ENCODE results near the gene CYS1.
"Not testable (repeated sequence)": the region's sequence is repeated elsewhere in the genome, so short reads cannot be mapped to it uniquely, and the experiment has no call there.

CYS1 gene

DNA sequence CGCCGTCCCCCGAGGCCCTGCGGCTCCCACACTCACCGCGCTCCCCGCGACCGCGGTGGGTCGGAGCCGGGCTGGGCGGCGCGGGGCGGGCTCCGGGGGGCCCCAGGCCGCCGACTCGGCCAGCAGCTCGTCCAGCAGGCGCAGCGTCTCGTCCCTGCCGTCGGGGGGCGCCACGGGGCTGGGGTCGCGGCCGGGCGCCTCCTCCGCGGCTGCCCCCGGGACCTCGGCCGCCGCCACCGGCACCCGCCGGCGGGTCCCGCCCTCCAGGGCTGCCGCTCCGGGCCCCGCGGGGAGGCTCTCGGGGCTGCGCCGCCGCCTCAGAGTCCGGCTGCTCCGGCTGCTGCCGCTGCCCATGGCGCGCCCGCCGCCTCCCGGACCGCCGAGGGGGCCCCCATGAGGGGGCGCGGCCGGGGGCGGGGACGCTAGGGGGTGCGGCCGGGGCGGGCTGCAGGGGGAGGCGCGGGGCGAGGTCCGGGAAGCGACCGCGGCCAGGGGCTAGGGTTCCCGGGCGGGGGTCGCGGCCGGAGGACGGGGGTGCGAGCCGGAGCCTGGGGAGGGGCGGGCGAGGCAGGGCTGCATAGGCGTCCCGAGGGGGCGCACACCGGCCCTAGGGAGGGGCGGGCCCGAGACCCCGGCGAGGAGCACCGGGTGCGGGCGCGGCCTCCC, at the start of gene CYS1:
TSS of gene CYS1 (minus strand) at position 542 of the 666 bp plus-strand sequence. CDS start at position 354, 188 bp downstream.
- no peak for DNase-seq

DNA sequence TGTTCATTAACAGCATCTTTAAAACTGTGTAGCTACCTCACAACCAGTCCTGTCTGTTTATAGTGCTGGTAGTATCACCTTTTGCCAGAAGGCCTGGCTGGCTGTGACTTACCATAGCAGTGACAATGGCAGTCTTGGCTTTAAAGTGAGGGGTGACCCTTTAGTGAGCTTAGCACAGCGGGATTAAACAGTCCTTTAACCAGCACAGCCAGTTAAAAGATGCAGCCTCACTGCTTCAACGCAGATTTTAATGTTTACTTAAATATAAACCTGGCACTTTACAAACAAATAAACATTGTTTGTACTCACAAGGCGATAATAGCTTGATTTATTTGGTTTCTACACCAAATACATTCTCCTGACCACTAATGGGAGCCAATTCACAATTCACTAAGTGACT, 49.3 kb upstream of the CYS1 start:
- DNase-seq, result no peak

GRCh38 chr2:10128420-10128819, 48.2 kb upstream of the CYS1 start:
- no peak for DNase-seq

GRCh38 chr2:10126632-10127026, 46.4 kb upstream of the CYS1 start:
- DNase-seq, result no peak

GRCh38 chr2:10125842-10126631, 45.8 kb upstream of the CYS1 start:
- no peak for DNase-seq

- DNase-seq, result peak; percentile 78
These were observed 44.4 kb upstream of the CYS1 start for GRCh38 chr2:10124538-10125045.

GRCh38 chr2:10123281-10123680, 43.1 kb upstream of the CYS1 start:
- DNase-seq, result no peak

DNA sequence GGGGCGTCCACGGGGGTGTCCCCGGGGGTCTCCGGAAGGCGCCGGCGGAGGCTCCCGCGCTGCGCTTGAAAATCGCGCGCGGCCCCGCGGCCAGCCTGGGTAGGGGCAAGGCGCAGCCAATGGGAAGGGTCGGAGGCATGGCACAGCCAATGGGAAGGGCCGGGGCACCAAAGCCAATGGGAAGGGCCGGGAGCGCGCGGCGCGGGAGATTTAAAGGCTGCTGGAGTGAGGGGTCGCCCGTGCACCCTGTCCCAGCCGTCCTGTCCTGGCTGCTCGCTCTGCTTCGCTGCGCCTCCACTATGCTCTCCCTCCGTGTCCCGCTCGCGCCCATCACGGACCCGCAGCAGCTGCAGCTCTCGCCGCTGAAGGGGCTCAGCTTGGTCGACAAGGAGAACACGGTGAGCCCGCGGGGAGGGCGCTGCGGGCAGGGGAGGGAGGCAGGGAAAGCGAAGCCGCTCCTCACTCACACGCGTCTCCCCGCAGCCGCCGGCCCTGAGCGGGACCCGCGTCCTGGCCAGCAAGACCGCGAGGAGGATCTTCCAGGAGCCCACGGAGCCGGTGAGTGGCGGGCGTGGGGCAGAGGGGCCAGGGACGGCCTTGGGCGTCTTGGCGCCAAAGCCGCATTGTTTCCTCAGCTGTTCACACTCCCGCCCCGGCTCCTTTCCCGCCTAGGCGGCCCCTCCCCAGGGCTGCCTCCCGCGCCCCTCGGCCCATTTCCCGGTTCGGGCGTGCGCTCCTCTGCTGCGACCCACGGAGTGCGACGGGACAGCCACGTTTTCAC, 42.5 kb upstream of the CYS1 start, which contains the start of gene RRM2:
TSS of gene RRM2 (plus strand) at position 240 of the 781 bp plus-strand sequence. CDS start at position 300, 60 bp downstream.
- DNase-seq, result peak; percentile 95

GRCh38 chr2:10120877-10121574, 40.8 kb upstream of the CYS1 start:
- DNase-seq, result peak; percentile 42

GRCh38 chr2:10120158-10120876, 40.1 kb upstream of the CYS1 start:
- DNase-seq, result peak; percentile 91

DNA sequence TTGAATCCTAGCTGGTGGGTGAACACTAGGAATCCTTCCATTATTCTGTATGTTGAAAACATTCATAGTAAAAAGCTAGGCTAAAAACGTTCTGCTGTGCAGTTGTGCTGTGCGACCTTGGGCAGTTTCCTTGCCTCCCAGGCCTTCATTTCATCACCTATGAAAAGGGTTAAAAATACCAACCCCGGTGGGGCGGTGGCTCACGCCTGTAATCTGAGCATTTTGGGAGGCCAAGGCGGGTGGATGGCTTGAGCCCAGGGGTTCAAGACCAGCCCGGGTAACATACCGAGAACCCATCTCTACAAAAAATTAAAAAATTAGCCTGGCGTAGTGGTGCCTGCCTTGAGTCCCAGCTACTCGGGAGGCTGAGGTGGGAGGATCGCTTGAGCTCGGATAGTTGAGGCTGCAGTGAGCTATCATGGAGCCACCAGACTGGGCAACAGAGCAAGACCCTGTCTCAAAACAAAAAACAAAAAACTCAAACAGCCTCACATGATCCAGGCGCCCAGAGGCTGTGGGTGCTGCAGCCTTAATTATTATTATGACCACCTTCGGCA, 39.5 kb upstream of the CYS1 start:
- DNase-seq, result no peak

DNA sequence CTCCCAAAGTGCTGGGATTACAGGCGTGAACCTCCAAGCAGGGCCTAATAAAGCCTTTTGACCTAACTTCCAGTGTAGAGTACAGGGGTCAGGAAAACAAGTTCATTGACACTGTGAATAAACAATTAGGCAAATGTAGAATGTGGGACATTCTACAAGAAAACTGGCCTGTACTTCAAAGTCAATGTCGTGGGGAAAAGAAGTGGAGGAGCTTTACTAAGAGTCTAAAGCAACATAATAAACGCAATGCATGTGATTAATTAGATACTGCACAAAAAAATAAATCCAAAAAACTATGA, 38.8 kb upstream of the CYS1 start:
- DNase-seq, result no peak

- DNase-seq, result no peak
These were observed 29.1 kb upstream of the CYS1 start for GRCh38 chr2:10109311-10109710.

DNA sequence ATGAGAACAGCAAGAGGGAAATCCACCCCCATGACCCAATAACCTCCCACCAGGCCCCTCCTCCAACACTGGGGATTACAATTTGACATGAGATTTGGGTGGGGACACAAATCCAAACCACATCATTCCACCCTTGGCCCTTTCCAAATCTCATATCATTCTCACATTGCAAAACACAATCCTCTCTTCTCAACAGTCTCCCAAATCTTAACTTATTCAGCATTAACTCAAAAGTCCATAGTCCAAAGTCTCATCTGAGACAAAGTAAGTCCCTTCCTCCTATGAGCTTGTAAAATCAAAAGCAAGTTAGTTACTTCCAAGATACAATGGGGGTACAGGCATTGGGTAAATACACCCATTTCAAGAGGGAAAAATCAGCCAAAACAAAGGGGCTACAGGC, 24.7 kb upstream of the CYS1 start:
- not testable (repeated sequence) for DNase-seq

DNA sequence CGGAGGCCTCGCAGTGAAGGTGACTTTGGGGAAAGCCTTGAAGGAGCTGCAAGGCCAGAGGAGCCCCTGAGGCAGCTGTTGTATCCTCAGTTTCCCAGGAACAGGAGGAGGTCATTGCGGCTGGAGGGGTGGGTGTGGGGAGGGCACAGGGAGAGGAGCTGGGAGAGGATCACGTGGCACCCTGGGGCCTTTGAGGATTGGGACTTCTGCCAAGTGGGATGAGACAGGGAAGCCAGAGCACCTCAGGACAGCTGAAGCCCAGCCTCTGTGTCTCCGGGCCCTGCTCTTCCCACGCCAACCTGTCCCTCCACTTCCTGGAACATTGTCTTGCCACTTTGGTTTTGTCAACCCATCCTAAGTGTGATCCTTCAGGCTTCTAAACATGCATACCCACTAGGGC, 23.0 kb upstream of the CYS1 start:
- no peak for DNase-seq

- no peak for DNase-seq
These were observed 21.3 kb upstream of the CYS1 start for GRCh38 chr2:10101491-10101890.

GRCh38 chr2:10097352-10098148, 17.3 kb upstream of the CYS1 start:
- peak; percentile 53 for DNase-seq

GRCh38 chr2:10096641-10097040, 16.4 kb upstream of the CYS1 start:
- no peak for DNase-seq

GRCh38 chr2:10095175-10095574, 15.0 kb upstream of the CYS1 start:
- no peak for DNase-seq

GRCh38 chr2:10094271-10094814, 14.1 kb upstream of the CYS1 start:
- DNase-seq, result no peak

DNA sequence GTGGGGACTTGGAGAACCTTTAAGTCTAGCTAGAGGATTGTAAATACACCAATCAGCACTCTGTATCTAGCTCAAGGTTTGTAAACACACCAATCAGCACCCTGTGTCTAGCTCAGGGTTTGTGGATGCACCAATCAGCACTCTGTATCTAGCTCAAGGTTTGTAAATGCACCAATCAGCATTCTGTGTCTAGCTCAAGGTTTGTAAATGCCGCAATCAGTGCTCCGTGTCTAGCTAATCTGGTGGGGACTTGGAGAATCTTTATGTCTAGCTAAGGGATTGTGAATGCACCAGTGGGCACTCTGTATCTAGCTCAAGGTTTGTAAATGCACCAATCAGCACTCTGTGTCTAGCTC, 11.7 kb upstream of the CYS1 start:
- DNase-seq, result not testable (repeated sequence)

Data from HCEC 1CT (cell line).